GOT3 (cell line): ENCODE results near the gene RASL12.
A peak's percentile ranks its signal among the peaks of the same experiment; 100 is the strongest.
"Not testable (repeated sequence)": the region's sequence is repeated elsewhere in the genome, so short reads cannot be mapped to it uniquely, and the experiment has no call there.

Experiments
- DNase-seq: peaks from one replicate; lab custom pipeline; 2025; ENCODE audit warnings: mixed read lengths; lab: John Stamatoyannopoulos, UW

RASL12 gene

GRCh38 chr15:65055201-65055870 is 12.5 kb downstream of the RASL12 start:
- DNase-seq: no peak

GRCh38 chr15:65054333-65055200 is 13.2 kb downstream of the RASL12 start:
- DNase-seq: peak; percentile 23

- DNase-seq: no peak
Observed at GRCh38 chr15:65052956-65053355, 14.8 kb downstream of the RASL12 start.

- DNase-seq: no peak
Observed at GRCh38 chr15:65051266-65051665, 16.5 kb downstream of the RASL12 start.

GRCh38 chr15:65050270-65050669 is 17.5 kb downstream of the RASL12 start:
- no peak for DNase-seq

GRCh38 chr15:65049418-65049840 is 18.4 kb downstream of the RASL12 start:
- DNase-seq: peak; percentile 50

- no peak for DNase-seq
Observed at GRCh38 chr15:65048241-65048640, 19.6 kb downstream of the RASL12 start.

GRCh38 chr15:65044724-65045481 is 22.9 kb downstream of the RASL12 start, which contains the start of gene SLC51B:
TSS of gene SLC51B (plus strand) at chr15:65045387. CDS start at chr15:65050005, 4,618 bp downstream.
- no peak for DNase-seq

GRCh38 chr15:65044218-65044617 is 23.6 kb downstream of the RASL12 start:
- not testable (repeated sequence) for DNase-seq

GRCh38 chr15:65042776-65043327 is 24.9 kb downstream of the RASL12 start:
- DNase-seq: no peak

GRCh38 chr15:65041787-65042186 is 26.0 kb downstream of the RASL12 start:
- DNase-seq: no peak

GRCh38 chr15:65040461-65040860 is 27.3 kb downstream of the RASL12 start:
- no peak for DNase-seq

- no peak for DNase-seq
Observed at GRCh38 chr15:65038836-65039235, 29.0 kb downstream of the RASL12 start.

GRCh38 chr15:65038428-65038827 is 29.4 kb downstream of the RASL12 start:
- no peak for DNase-seq

GRCh38 chr15:65037309-65037708 is 30.5 kb downstream of the RASL12 start:
- no peak for DNase-seq

GRCh38 chr15:65034719-65035118 is 33.1 kb downstream of the RASL12 start:
- DNase-seq: no peak

GRCh38 chr15:65033659-65034269 is 34.0 kb downstream of the RASL12 start:
- DNase-seq: no peak

- DNase-seq: no peak
Observed at GRCh38 chr15:65032801-65033537, 34.8 kb downstream of the RASL12 start.

GRCh38 chr15:65029736-65030208 is 38.0 kb downstream of the RASL12 start:
- DNase-seq: no peak

- peak; percentile 57 for DNase-seq
Observed at GRCh38 chr15:65028921-65029735, 38.7 kb downstream of the RASL12 start, which contains the start of gene MTFMT. TSS of gene MTFMT (minus strand) at chr15:65029639. CDS start at chr15:65029613, 26 bp downstream.
